IMR-90 (cell line): ENCODE results near the gene ADAMTSL5. TPM values are rescaled to one million over a fixed set of nuclear protein-coding genes. Genes with fewer than 3 reads are reported as not detected.
"Not testable (repeated sequence)": the region's sequence is repeated elsewhere in the genome, so short reads cannot be mapped to it uniquely, and the experiment has no call there.

Experiments
- ATAC-seq: fragments of 200-7000 bp; cut with Tn5 transposase; 2 replicates; pipeline ENCODE4 v1.9.1; 2020; ENCODE audit warnings: low read depth, mild to moderate bottlenecking, moderate library complexity
- BruUV-seq: library from RNA; stranded (reverse); fragments of 400-500 nt; replicated peaks from 2 replicates; lab custom pipeline; 2021; lab: Mats Ljungman, UMichigan
- CTCF ChIA-PET: fragments of 300-600 bp; formaldehyde crosslinking; extraction: SDS; loops from one replicate; lab custom pipeline; 2021; ENCODE audit warnings: antibody characterized with exemption; lab: Yijun Ruan, JAX
- POLR2A ChIA-PET: fragments of 300-600 bp; sonication (Branson Sonifier 250); formaldehyde crosslinking; loops from one replicate; lab custom pipeline; 2022; ENCODE audit warnings: antibody characterized with exemption; ENCODE audit not compliant: unreplicated experiment; lab: Charles Lee
- DNase-seq: peaks from one replicate; pipeline ENCODE4 v3.0.0; 2013
- H2AFZ ChIP-seq: replicated peaks from 2 replicates; pipeline ENCODE3; 2013; ENCODE audit warnings: low read length, mild to moderate bottlenecking; ENCODE audit not compliant: poor library complexity
- H2AK5ac ChIP-seq: 2 replicates; pipeline ENCODE4 v1.6.1; 2013; ENCODE audit warnings: low read depth, low read length, inconsistent platforms
- H2AK9ac ChIP-seq: replicated peaks from 2 replicates; pipeline ENCODE3; 2013; ENCODE audit warnings: mild to moderate bottlenecking, low read depth, low read length, moderate library complexity; ENCODE audit not compliant: poor library complexity
- H2BK120ac ChIP-seq: 2 replicates; pipeline ENCODE4 v1.6.1; 2013; ENCODE audit warnings: low read depth, low read length, inconsistent platforms
- H2BK15ac ChIP-seq: 3 replicates; pipeline ENCODE4 v1.6.1; 2013; ENCODE audit warnings: low read depth, low read length, inconsistent platforms
- H2BK20ac ChIP-seq: 2 replicates; pipeline ENCODE4 v1.6.1; 2013; ENCODE audit warnings: low read depth, mild to moderate bottlenecking, inconsistent platforms, low read length, moderate library complexity
- H2BK5ac ChIP-seq: 2 replicates; pipeline ENCODE4 v1.6.1; 2013; ENCODE audit warnings: mild to moderate bottlenecking, low read depth, low read length, inconsistent platforms; ENCODE audit not compliant: poor library complexity, severe bottlenecking
- H3K14ac ChIP-seq: replicated peaks from 2 replicates; pipeline ENCODE4 v1.6.1; 2013; ENCODE audit warnings: low read depth, low read length, inconsistent platforms
- H3K18ac ChIP-seq: 2 replicates; pipeline ENCODE4 v1.6.1; 2013; ENCODE audit warnings: low read depth, low read length, control low read depth
- H3K23ac ChIP-seq: 2 replicates; pipeline ENCODE4 v1.6.1; 2013; ENCODE audit warnings: low read depth, low read length, inconsistent platforms
- H3K27ac ChIP-seq: 2 replicates; pipeline ENCODE4 v1.5.1; 2013; ENCODE audit warnings: mild to moderate bottlenecking, control low read depth, low read length; ENCODE audit not compliant: insufficient read depth
- H3K27me3 ChIP-seq: 2 replicates; pipeline ENCODE4 v1.6.1; 2013; ENCODE audit warnings: low read length; ENCODE audit not compliant: control insufficient read depth, insufficient read depth
- H3K36me3 ChIP-seq: 2 replicates; pipeline ENCODE4 v1.6.1; 2013; ENCODE audit warnings: low read length, mixed read lengths; ENCODE audit not compliant: control insufficient read depth, insufficient read depth
- H3K4ac ChIP-seq: 2 replicates; pipeline ENCODE4 v1.6.1; 2013; ENCODE audit warnings: low read depth, low read length, inconsistent platforms
- H3K4me1 ChIP-seq: 2 replicates; pipeline ENCODE4 v1.6.1; 2013; ENCODE audit warnings: low read length, mixed read lengths; ENCODE audit not compliant: control insufficient read depth, insufficient read depth
- H3K4me2 ChIP-seq: 2 replicates; pipeline ENCODE4 v1.6.1; 2013; ENCODE audit warnings: low read depth, mild to moderate bottlenecking, control low read depth, low read length, moderate library complexity
- H3K4me3 ChIP-seq: 2 replicates; pipeline ENCODE4 v1.5.1; 2013; ENCODE audit warnings: low read depth, mild to moderate bottlenecking, control low read depth, low read length, moderate library complexity; ENCODE audit not compliant: insufficient read depth
- H3K56ac ChIP-seq: 2 replicates; pipeline ENCODE4 v1.6.1; 2013; ENCODE audit warnings: low read length, inconsistent platforms; ENCODE audit not compliant: insufficient read depth; ENCODE audit errors: extremely low read depth
- H3K79me1 ChIP-seq, 2 experiments: 2 replicates each; pipeline ENCODE4 v1.6.1; 2013; ENCODE audit warnings: low read length in 2 of 2, inconsistent platforms in 1 of 2, low read depth in 1 of 2
- H3K9ac ChIP-seq: 2 replicates; pipeline ENCODE4 v1.6.1; 2013; ENCODE audit warnings: low read depth, low read length, control low read depth
- H3K9me1 ChIP-seq: 2 replicates; pipeline ENCODE4 v1.6.1; 2013; ENCODE audit warnings: low read length, inconsistent platforms; ENCODE audit not compliant: insufficient read depth
- H3K9me3 ChIP-seq: 2 replicates; pipeline ENCODE4 v1.6.1; 2013; ENCODE audit warnings: low read length; ENCODE audit not compliant: control insufficient read depth, insufficient read depth
- H4K20me1 ChIP-seq: 2 replicates; pipeline ENCODE4 v1.6.1; 2013; ENCODE audit warnings: low read length, inconsistent platforms; ENCODE audit not compliant: insufficient read depth
- H4K5ac ChIP-seq: 2 replicates; pipeline ENCODE4 v1.6.1; 2013; ENCODE audit warnings: mild to moderate bottlenecking, low read depth, low read length, control low read depth
- H4K8ac ChIP-seq, 2 experiments: 2 replicates each; pipeline ENCODE4 v1.6.1; 2013; ENCODE audit warnings: low read depth in 2 of 2, low read length in 2 of 2, control low read depth in 1 of 2, inconsistent platforms in 1 of 2
- H4K91ac ChIP-seq: 2 replicates; pipeline ENCODE4 v1.6.1; 2013; ENCODE audit warnings: low read depth, low read length, inconsistent platforms; ENCODE audit not compliant: insufficient read depth
- WGBS, 2 experiments: methylation state at CpG; one replicate each; pipeline versions ENCODE4 v1.1.5 to v1.1.7; 2013; ENCODE audit warnings: missing lambda C conversion rate in 2 of 2; ENCODE audit not compliant: insufficient read length in 1 of 2; ENCODE audit errors: extremely low coverage in 2 of 2; 5-methylcytosine and 5-hydroxymethylcytosine counted together
- dilution Hi-C: fragments of 300-500 bp; cut with HindIII; formaldehyde crosslinking; loops from one replicate; pipeline ENCODE4 v1.14.3; 2018; ENCODE audit warnings: low sequenced_read_pairs; ENCODE audit not compliant: unreplicated experiment
- in situ Hi-C: fragments of 300-500 bp; cut with MboI; formaldehyde crosslinking; loops from 3 replicates; pipeline ENCODE4 v1.14.3; 2019; ENCODE audit warnings: low sequenced_read_pairs, inconsistent platforms, mixed read lengths
- intact Hi-C: fragments of 100-400 bp; cut with micrococcal nuclease; formaldehyde crosslinking; loops from 2 replicates; pipeline ENCODE4 v1.10.0; 2022
- polyA plus RNA-seq, 3 experiments: library from polyadenylated mRNA; depleted of rRNA; stranded (reverse); fragments of >200 nt; gene quantifications; 2 replicates each; pipeline ENCODE4 v1.2.3, GENCODE V29; 2012; ENCODE audit warnings: low replicate concordance in 1 of 3
- total RNA-seq: library from RNA; depleted of rRNA; stranded (reverse); fragments of >200 nt; gene quantifications from 2 replicates; pipeline ENCODE4 v1.2.3, GENCODE V29; 2012

ADAMTSL5 gene
- total and polyA plus RNA-seq, 2 of the 4 experiments (the other 2 are of a cell fraction): 0.90 to 10.8 TPM

GRCh38 chr19:1477056-1477455 is 35.8 kb downstream of the ADAMTSL5 start:
- H3K14ac ChIP-seq, H3K56ac ChIP-seq, DNase-seq, H2AFZ ChIP-seq, POLR2A ChIA-PET, H2BK5ac ChIP-seq, H3K9me3 ChIP-seq, H2AK9ac ChIP-seq, BruUV-seq, H3K27me3 ChIP-seq, H3K27ac ChIP-seq, H3K4me1 ChIP-seq, dilution Hi-C loops, H2BK20ac ChIP-seq, H3K18ac ChIP-seq, H4K91ac ChIP-seq, H2AK5ac ChIP-seq, H3K9me1 ChIP-seq, H2BK120ac ChIP-seq, H4K8ac ChIP-seq, H3K23ac ChIP-seq, in situ Hi-C loops, ATAC-seq, H3K9ac ChIP-seq, H2BK15ac ChIP-seq, H3K36me3 ChIP-seq, H3K4ac ChIP-seq, H4K5ac ChIP-seq, H3K4me2 ChIP-seq, intact Hi-C loops, H3K4me3 ChIP-seq: not testable (repeated sequence)
- CTCF ChIA-PET: interaction anchor here (0.5 kb wide), 1 partner anchor 11 kb away, joined by 3 read pairs; no protein-coding TSS in a partner anchor
- 92% methylated on average over 2 of the region's 9 CpGs; no CpG with 5 or more reads in 1 of the 2 experiments for WGBS, 2 experiments
- peaks cover 45% of the 10 kb centered on the region for H4K20me1 ChIP-seq
- peaks cover 10 to 48% of the 10 kb centered on the region in 2 experiments for H3K79me1 ChIP-seq
